Endodermal cell (in vitro differentiated cells): Measurements from ENCODE around the gene PBX4. TPM values are rescaled to one million over a fixed set of nuclear protein-coding genes. Genes with fewer than 3 reads are reported as not detected.

Experiments used
- DNase-seq: peaks from one replicate; pipeline ENCODE4 v3.0.0-alpha.2; 2017
- H3K27ac ChIP-seq: 2 replicates; pipeline ENCODE4 v1.5.1; 2013; ENCODE audit warnings: mild to moderate bottlenecking, low read depth, low read length, moderate library complexity
- H3K27me3 ChIP-seq: 2 replicates; pipeline ENCODE4 v1.6.1; 2013; ENCODE audit warnings: mild to moderate bottlenecking, low read length, moderate library complexity; ENCODE audit not compliant: insufficient read depth, control insufficient read depth, poor library complexity, severe bottlenecking
- H3K36me3 ChIP-seq: 2 replicates; pipeline ENCODE4 v1.7.0; 2013; ENCODE audit warnings: mild to moderate bottlenecking, low read length, moderate library complexity; ENCODE audit not compliant: control insufficient read depth, insufficient read depth
- H3K4me1 ChIP-seq: one replicate; pipeline ENCODE4 v1.7.0; 2013; ENCODE audit warnings: low read length; ENCODE audit not compliant: control insufficient read depth, insufficient read depth
- H3K4me3 ChIP-seq: 2 replicates; pipeline ENCODE4 v1.5.1; 2013; ENCODE audit warnings: mild to moderate bottlenecking, low read length, moderate library complexity
- H3K9ac ChIP-seq: 2 replicates; pipeline ENCODE4 v1.6.1; 2013; ENCODE audit warnings: mild to moderate bottlenecking, low read length, moderate library complexity; ENCODE audit not compliant: poor library complexity, severe bottlenecking; ENCODE audit errors: extremely low read depth
- H3K9me3 ChIP-seq: 2 replicates; pipeline ENCODE4 v1.6.1; 2013; ENCODE audit warnings: mild to moderate bottlenecking, low read length, moderate library complexity; ENCODE audit not compliant: control insufficient read depth
- H3K27ac Mint-ChIP-seq: 2 replicates; pipeline ENCODE4 v1.8.0; 2020; ENCODE audit warnings: mixed read lengths
- H3K27me3 Mint-ChIP-seq: 2 replicates; pipeline ENCODE4 v1.8.0; 2021; ENCODE audit warnings: mild to moderate bottlenecking, mixed read lengths; ENCODE audit not compliant: insufficient read depth
- H3K36me3 Mint-ChIP-seq: 2 replicates; pipeline ENCODE4 v1.8.0; 2020; ENCODE audit warnings: low read depth, mixed read lengths
- H3K4me1 Mint-ChIP-seq: 2 replicates; pipeline ENCODE4 v1.8.0; 2020; ENCODE audit warnings: mixed read lengths
- H3K4me3 Mint-ChIP-seq: 2 replicates; pipeline ENCODE4 v1.8.0; 2020; ENCODE audit warnings: mild to moderate bottlenecking, moderate library complexity, mixed read lengths
- H3K9me3 Mint-ChIP-seq: 2 replicates; pipeline ENCODE4 v1.8.0; 2020; ENCODE audit warnings: mild to moderate bottlenecking, mixed read lengths
- WGBS, 2 experiments: methylation state at CpG; one replicate each; pipeline versions ENCODE4 v1.1.5 to v1.1.7; 2013; ENCODE audit warnings: missing lambda C conversion rate in 2 of 2, mixed read lengths in 1 of 2; ENCODE audit not compliant: insufficient coverage in 1 of 2, insufficient read length in 1 of 2; 5-methylcytosine and 5-hydroxymethylcytosine counted together
- total RNA-seq, 2 donors: library from RNA; stranded (reverse); fragmentation: NEBNext Ultra II Directional in 1 of 2; extraction: Animal tissue kit (Norgen Biotek cat#: 25700) in 1 of 2; gene quantifications; 2 replicates in 1 of 2; 3 replicates in 1 of 2; pipeline ENCODE4 v1.2.1, GENCODE V29; 2021
- TF ChIP-seq, protein P1 (sequence below): fragments of 200-600 bp; sonication (generic); conservative IDR thresholded peaks from 2 replicates; pipeline ENCODE4 v1.5.0; 2021; ENCODE audit warnings: antibody characterized with exemption, mild to moderate bottlenecking

The PBX4 gene
- total RNA-seq, 2 donors from 2014 or later: 4.1 to 8.6 TPM

DNA sequence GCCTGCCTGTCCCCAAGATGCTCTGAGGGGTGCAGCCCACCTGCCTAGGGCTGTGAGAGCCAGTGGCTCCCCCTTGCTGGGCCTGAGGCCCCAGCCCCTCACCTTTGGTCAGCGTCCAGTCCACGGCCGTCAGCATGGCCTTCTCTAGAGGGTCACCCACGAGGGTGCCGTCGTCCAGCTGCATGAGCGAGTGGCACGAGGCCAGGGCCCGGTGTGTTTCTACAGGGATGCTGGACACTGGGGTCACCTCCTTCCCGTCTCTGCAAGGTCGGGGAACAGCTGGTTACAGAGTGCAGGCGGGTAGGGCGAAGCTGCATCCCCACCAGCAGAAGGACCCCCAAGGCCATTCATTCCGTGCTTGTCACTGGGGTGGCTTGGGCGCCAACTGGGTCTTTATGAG, 36.0 kb upstream of the PBX4 start:
- no peaks in the 10 kb centered on the region for H3K4me1 ChIP-seq
- no peak for DNase-seq
- Mint-ChIP-seq H3K27me3 (no peaks in the 10 kb centered on the region), H3K36me3 (peaks cover 75% of the 10 kb centered on the region), H3K9me3 (no peaks in the 10 kb centered on the region), H3K4me1 (no peaks in the 10 kb centered on the region), H3K27ac (no peak overlapping the region), H3K4me3 (no peak overlapping the region)
- H3K36me3 ChIP-seq: peaks cover 77% of the 10 kb centered on the region
- 95 to 98% methylated on average over 14 to 15 of the region's 15 CpGs for WGBS, 2 experiments
- no peak overlapping the region for H3K4me3 ChIP-seq
- no peaks in the 10 kb centered on the region for H3K27me3 ChIP-seq
- no peak overlapping the region for H3K9ac ChIP-seq
- H3K9me3 ChIP-seq: no peaks in the 10 kb centered on the region
- no peak overlapping the region for H3K27ac ChIP-seq
- TF ChIP-seq, protein P1, sequence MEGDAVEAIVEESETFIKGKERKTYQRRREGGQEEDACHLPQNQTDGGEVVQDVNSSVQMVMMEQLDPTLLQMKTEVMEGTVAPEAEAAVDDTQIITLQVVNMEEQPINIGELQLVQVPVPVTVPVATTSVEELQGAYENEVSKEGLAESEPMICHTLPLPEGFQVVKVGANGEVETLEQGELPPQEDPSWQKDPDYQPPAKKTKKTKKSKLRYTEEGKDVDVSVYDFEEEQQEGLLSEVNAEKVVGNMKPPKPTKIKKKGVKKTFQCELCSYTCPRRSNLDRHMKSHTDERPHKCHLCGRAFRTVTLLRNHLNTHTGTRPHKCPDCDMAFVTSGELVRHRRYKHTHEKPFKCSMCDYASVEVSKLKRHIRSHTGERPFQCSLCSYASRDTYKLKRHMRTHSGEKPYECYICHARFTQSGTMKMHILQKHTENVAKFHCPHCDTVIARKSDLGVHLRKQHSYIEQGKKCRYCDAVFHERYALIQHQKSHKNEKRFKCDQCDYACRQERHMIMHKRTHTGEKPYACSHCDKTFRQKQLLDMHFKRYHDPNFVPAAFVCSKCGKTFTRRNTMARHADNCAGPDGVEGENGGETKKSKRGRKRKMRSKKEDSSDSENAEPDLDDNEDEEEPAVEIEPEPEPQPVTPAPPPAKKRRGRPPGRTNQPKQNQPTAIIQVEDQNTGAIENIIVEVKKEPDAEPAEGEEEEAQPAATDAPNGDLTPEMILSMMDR: no peak

DNA sequence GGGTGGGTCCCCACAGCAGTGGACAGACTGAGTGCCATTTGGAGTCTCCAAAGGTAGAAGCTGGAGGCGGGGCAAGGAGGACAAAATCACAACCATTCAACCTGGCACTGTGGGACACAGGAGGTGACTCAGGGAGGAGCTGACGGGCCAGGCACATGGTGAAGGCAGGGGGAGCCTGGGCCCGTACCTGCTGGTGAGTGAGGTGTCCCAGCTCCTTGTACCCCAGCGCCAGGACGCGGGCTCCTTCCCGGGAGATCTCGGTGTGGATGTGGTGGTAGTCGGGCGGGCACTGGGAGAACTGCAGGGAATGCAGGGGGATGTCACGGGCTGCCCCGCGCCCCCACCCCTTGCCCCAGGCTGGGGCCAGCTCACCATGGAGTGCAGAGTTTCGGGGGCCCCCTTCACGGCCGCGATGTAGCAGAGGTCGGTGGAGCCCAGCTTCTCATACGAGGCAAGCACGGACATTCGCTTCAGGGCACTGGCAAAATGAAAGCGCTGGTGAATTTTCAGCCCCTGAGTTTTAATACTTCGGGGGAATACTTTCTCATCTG, 35.2 kb upstream of the PBX4 start:
- TF ChIP-seq, protein P1: no peak
- Mint-ChIP-seq H3K4me3 (no peak overlapping the region), H3K36me3 (peaks cover 76% of the 10 kb centered on the region), H3K9me3 (no peaks in the 10 kb centered on the region), H3K27ac (no peak overlapping the region), H3K4me1 (no peaks in the 10 kb centered on the region), H3K27me3 (no peaks in the 10 kb centered on the region)
- 96 to 98% methylated on average over 21 to 23 of the region's 23 CpGs for WGBS, 2 experiments
- Histone ChIP-seq H3K36me3 (peaks cover 76% of the 10 kb centered on the region), H3K4me3 (no peak overlapping the region), H3K9me3 (no peaks in the 10 kb centered on the region), H3K27me3 (no peaks in the 10 kb centered on the region), H3K27ac (no peak overlapping the region), H3K9ac (no peak overlapping the region), H3K4me1 (no peaks in the 10 kb centered on the region)
- DNase-seq: no peak

DNA sequence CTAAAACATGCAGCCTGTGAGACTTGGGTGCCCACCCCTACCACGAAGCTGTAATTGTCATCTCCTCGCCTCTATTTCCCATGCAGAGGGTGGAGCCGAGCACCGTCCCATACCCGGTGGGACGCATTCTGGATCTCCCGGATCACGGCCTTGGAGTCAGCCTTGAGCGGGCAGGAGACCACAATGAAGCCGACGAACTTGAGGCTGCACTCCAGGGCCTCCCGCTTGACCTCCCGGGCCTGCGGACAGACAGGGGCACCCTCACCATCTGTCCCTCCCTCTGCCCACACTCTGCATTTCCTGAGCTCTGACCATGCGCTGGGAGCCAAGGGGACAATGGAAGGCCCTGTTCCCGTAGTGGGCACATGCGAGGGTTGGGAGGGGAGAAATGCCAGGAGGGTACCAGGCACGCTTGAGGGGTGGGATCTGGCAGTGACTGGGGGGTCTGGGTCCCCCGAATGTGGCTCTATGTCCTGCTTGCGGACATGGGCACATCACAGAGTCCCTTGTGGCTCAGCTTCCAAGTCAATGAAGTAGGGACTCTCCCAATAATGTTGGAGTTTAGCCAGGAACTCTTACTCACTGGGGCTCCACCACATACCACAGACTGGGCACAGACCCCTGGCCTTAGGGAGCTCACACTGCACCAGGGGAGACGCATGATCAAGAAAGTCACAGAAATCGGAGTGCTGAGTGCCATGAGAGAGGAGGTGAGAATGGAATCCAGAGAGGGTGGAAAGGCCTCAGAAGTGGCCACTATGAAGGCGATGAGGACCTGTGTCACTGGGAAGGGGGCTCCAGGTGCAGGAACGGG, 34.2 kb upstream of the PBX4 start:
- Histone ChIP-seq H3K27me3 (no peaks in the 10 kb centered on the region), H3K36me3 (peaks cover 72% of the 10 kb centered on the region), H3K4me3 (no peak overlapping the region), H3K27ac (no peak overlapping the region), H3K9ac (no peak overlapping the region), H3K9me3 (no peaks in the 10 kb centered on the region), H3K4me1 (no peaks in the 10 kb centered on the region)
- 96 to 98% methylated on average over 16 to 24 of the region's 24 CpGs for WGBS, 2 experiments
- H3K4me1 Mint-ChIP-seq: no peaks in the 10 kb centered on the region
- H3K4me3 Mint-ChIP-seq: no peak overlapping the region
- TF ChIP-seq, protein P1: no peak
- no peak for DNase-seq
- H3K27me3 Mint-ChIP-seq: no peaks in the 10 kb centered on the region
- peak overlapping the region; percentile 7 for H3K27ac Mint-ChIP-seq
- H3K9me3 Mint-ChIP-seq: no peaks in the 10 kb centered on the region
- peaks cover 73% of the 10 kb centered on the region for H3K36me3 Mint-ChIP-seq
